GM23248 (cell line): ENCODE measurements around the gene GALNT2. TPM values are rescaled to one million over a fixed set of nuclear protein-coding genes. Genes with fewer than 3 reads are reported as not detected.

Experiments
- DNase-seq: peaks from one replicate; pipeline ENCODE4 v3.0.0-alpha.2; 2015
- H2AFZ ChIP-seq: fragments of 200-600 bp; sonication (generic); 2 replicates; pipeline ENCODE4 v1.6.1; 2016; ENCODE audit warnings: antibody characterized with exemption
- H3F3A ChIP-seq: fragments of 200-600 bp; sonication (generic); 2 replicates; pipeline ENCODE4 v1.6.1; 2016; ENCODE audit warnings: mild to moderate bottlenecking, antibody characterized with exemption, mixed run types; ENCODE audit not compliant: insufficient read depth
- H3K27ac ChIP-seq: fragments of 200-600 bp; sonication (generic); 2 replicates; pipeline ENCODE4 v1.5.1; 2016; ENCODE audit warnings: mild to moderate bottlenecking
- H3K27me3 ChIP-seq: fragments of 200-600 bp; sonication (generic); replicated peaks from 2 replicates; pipeline ENCODE4 v1.6.1; 2016; ENCODE audit warnings: mild to moderate bottlenecking; ENCODE audit not compliant: insufficient read depth
- H3K36me3 ChIP-seq: fragments of 200-600 bp; sonication (generic); 2 replicates; pipeline ENCODE4 v1.6.1; 2016; ENCODE audit warnings: low read depth, mild to moderate bottlenecking
- H3K4me1 ChIP-seq: fragments of 200-600 bp; sonication (generic); 2 replicates; pipeline ENCODE4 v1.6.1; 2016; ENCODE audit warnings: mild to moderate bottlenecking; ENCODE audit not compliant: insufficient read depth
- H3K4me2 ChIP-seq: fragments of 200-600 bp; sonication (generic); one replicate; pipeline ENCODE4 v1.6.1; 2016; ENCODE audit warnings: mild to moderate bottlenecking; ENCODE audit not compliant: unreplicated experiment
- H3K4me3 ChIP-seq: fragments of 200-600 bp; sonication (generic); 2 replicates; pipeline ENCODE4 v1.5.1; 2016; ENCODE audit warnings: mild to moderate bottlenecking
- H3K79me2 ChIP-seq: fragments of 200-600 bp; sonication (generic); 2 replicates; pipeline ENCODE4 v1.6.1; 2016; ENCODE audit warnings: mild to moderate bottlenecking; ENCODE audit not compliant: insufficient read depth
- H3K9ac ChIP-seq: fragments of 200-600 bp; sonication (generic); 2 replicates; pipeline ENCODE4 v1.6.1; 2016; ENCODE audit warnings: mild to moderate bottlenecking
- H3K9me2 ChIP-seq: fragments of 200-600 bp; sonication (generic); 2 replicates; pipeline ENCODE4 v1.6.1; 2016; ENCODE audit warnings: mixed run types, mild to moderate bottlenecking, moderate library complexity; ENCODE audit not compliant: insufficient read depth
- H3K9me3 ChIP-seq: fragments of 200-600 bp; sonication (generic); one replicate; pipeline ENCODE4 v1.6.1; 2017; ENCODE audit warnings: low read depth
- H4K20me1 ChIP-seq: fragments of 200-600 bp; sonication (generic); 2 replicates; pipeline ENCODE4 v1.6.0; 2016; ENCODE audit not compliant: insufficient read depth
- EZH2 ChIP-seq: fragments of 200-600 bp; sonication (generic); IDR thresholded peaks from 2 replicates; pipeline ENCODE4 v1.6.1; 2018; ENCODE audit warnings: antibody characterized with exemption, mild to moderate bottlenecking; ENCODE audit not compliant: insufficient read depth, poor library complexity, severe bottlenecking
- EZH2phosphoT487 ChIP-seq: fragments of 200-600 bp; sonication (generic); IDR thresholded peaks from 2 replicates; pipeline ENCODE4 v1.6.1; 2018; ENCODE audit warnings: antibody characterized with exemption, moderate library complexity, mild to moderate bottlenecking, low read depth; ENCODE audit not compliant: insufficient read depth
- WGBS, 2 experiments: methylation state at CpG; one replicate each; pipeline ENCODE4 v1.1.6; 2015 to 2017; ENCODE audit warnings: low lambda C conversion rate in 2 of 2, low coverage in 1 of 2; ENCODE audit errors: missing lambda C conversion rate in 2 of 2; 5-methylcytosine and 5-hydroxymethylcytosine counted together
- in situ Hi-C: fragments of 300-500 bp; cut with MboI; formaldehyde crosslinking; loops from 2 replicates; pipeline ENCODE4 v1.15.0; 2020
- polyA plus RNA-seq: library from polyadenylated mRNA; unstranded; fragments of >200 nt; fragmentation: Nextera tagmentation; extraction: Ambion mirVana; gene quantifications from 2 replicates; pipeline ENCODE4 v1.2.1, GENCODE V29; 2016
- total RNA-seq: library from RNA; depleted of rRNA; stranded (reverse); fragments of >200 nt; shearing (Covaris generic); gene quantifications from 2 replicates; pipeline ENCODE4 v1.2.3, GENCODE V29; 2014

Gene GALNT2
- total and polyA plus RNA-seq, 2 experiments from 2014 or later = 111 to 124 TPM

- H3K4me2 ChIP-seq = no peak overlapping the region
- H3K27me3 ChIP-seq = peaks cover 7% of the 10 kb centered on the region; the same call in 1 of the 2 replicates
- H3K36me3 ChIP-seq = no peaks in the 10 kb centered on the region
- no peaks in the 10 kb centered on the region for H3K79me2 ChIP-seq
- H3K4me1 ChIP-seq = no peaks in the 10 kb centered on the region
- no peaks in the 10 kb centered on the region for H4K20me1 ChIP-seq
- no peak overlapping the region for H3K9ac ChIP-seq
- H3F3A ChIP-seq = no peaks in the 10 kb centered on the region
- TF ChIP-seq EZH2 (no peak), EZH2phosphoT487 (no peak)
- no peak overlapping the region for H3K4me3 ChIP-seq
- H3K9me3 ChIP-seq = no peaks in the 10 kb centered on the region
- 61 to 65% methylated on average over 10 of the region's 10 CpGs for WGBS, 2 experiments
- in situ Hi-C loops = no loop called here
- H2AFZ ChIP-seq = no peak overlapping the region
- H3K27ac ChIP-seq = no peak overlapping the region
- DNase-seq = no peak
- no peaks in the 10 kb centered on the region for H3K9me2 ChIP-seq
Measured at GRCh38 chr1:230040440-230040839, 26.6 kb upstream of the GALNT2 start.

GRCh38 chr1:230043081-230043480 lies 24.0 kb upstream of the GALNT2 start:
- DNase-seq = no peak
- in situ Hi-C loops = no loop called here
- WGBS, 2 experiments = 38 to 50% methylated on average over 3 of the region's 3 CpGs

GRCh38 chr1:230044729-230045128 lies 22.3 kb upstream of the GALNT2 start:
- H3K27ac ChIP-seq = no peak overlapping the region
- H2AFZ ChIP-seq = no peak overlapping the region
- TF ChIP-seq EZH2phosphoT487 (no peak), EZH2 (no peak)

More at GRCh38 chr1:230043081-230043480, 24.0 kb upstream of the GALNT2 start:
- Histone ChIP-seq H3K79me2 (no peaks in the 10 kb centered on the region), H3K27me3 (peaks cover 7% of the 10 kb centered on the region; the same call in 1 of the 2 replicates), H3K9me3 (no peaks in the 10 kb centered on the region), H4K20me1 (no peaks in the 10 kb centered on the region), H3K4me1 (no peaks in the 10 kb centered on the region), H3K36me3 (no peaks in the 10 kb centered on the region), H3K4me3 (no peak overlapping the region), H3K9ac (no peak overlapping the region), H2AFZ (no peak overlapping the region), H3K4me2 (no peak overlapping the region), H3F3A (no peaks in the 10 kb centered on the region), H3K27ac (no peak overlapping the region), H3K9me2 (no peaks in the 10 kb centered on the region)
- TF ChIP-seq EZH2 (no peak), EZH2phosphoT487 (no peak)

GRCh38 chr1:230047114-230047865 lies 19.7 kb upstream of the GALNT2 start:
- H3K27ac ChIP-seq = no peak overlapping the region
- no peak overlapping the region for H3K4me3 ChIP-seq
- peak overlapping the region; percentile 24; the same call in 1 of the 2 replicates for H2AFZ ChIP-seq
- H3F3A ChIP-seq = no peaks in the 10 kb centered on the region
- H3K9me3 ChIP-seq = no peaks in the 10 kb centered on the region
- peak; percentile 44 for DNase-seq
- H3K9ac ChIP-seq = no peak overlapping the region
- no peaks in the 10 kb centered on the region for H3K4me1 ChIP-seq
- peaks cover 4% of the 10 kb centered on the region; the same call in 1 of the 2 replicates for H3K27me3 ChIP-seq
- in situ Hi-C loops = no loop called here
- no peaks in the 10 kb centered on the region for H3K36me3 ChIP-seq
- whole genome bisulfite sequencing, 2 experiments = 22 to 23% methylated on average over 10 of the region's 10 CpGs
- TF ChIP-seq EZH2phosphoT487 (no peak), EZH2 (no peak)
- no peaks in the 10 kb centered on the region for H4K20me1 ChIP-seq
- no peaks in the 10 kb centered on the region for H3K79me2 ChIP-seq
- H3K4me2 ChIP-seq = no peak overlapping the region
- no peaks in the 10 kb centered on the region for H3K9me2 ChIP-seq

More at GRCh38 chr1:230044729-230045128, 22.3 kb upstream of the GALNT2 start:
- Histone ChIP-seq H3K4me3 (no peak overlapping the region), H3K27me3 (peaks cover 7% of the 10 kb centered on the region; the same call in 1 of the 2 replicates), H3K36me3 (no peaks in the 10 kb centered on the region), H3K9ac (no peak overlapping the region), H4K20me1 (no peaks in the 10 kb centered on the region), H3K4me2 (no peak overlapping the region), H3K79me2 (no peaks in the 10 kb centered on the region), H3K9me3 (no peaks in the 10 kb centered on the region), H3K9me2 (no peaks in the 10 kb centered on the region), H3K4me1 (no peaks in the 10 kb centered on the region), H3F3A (no peaks in the 10 kb centered on the region)
- 71 to 81% methylated on average over 7 of the region's 7 CpGs for WGBS, 2 experiments
- DNase-seq = no peak
- in situ Hi-C loops = no loop called here
